ENCODE results near the gene PTPRN2.

Gene PTPRN2

DNA sequence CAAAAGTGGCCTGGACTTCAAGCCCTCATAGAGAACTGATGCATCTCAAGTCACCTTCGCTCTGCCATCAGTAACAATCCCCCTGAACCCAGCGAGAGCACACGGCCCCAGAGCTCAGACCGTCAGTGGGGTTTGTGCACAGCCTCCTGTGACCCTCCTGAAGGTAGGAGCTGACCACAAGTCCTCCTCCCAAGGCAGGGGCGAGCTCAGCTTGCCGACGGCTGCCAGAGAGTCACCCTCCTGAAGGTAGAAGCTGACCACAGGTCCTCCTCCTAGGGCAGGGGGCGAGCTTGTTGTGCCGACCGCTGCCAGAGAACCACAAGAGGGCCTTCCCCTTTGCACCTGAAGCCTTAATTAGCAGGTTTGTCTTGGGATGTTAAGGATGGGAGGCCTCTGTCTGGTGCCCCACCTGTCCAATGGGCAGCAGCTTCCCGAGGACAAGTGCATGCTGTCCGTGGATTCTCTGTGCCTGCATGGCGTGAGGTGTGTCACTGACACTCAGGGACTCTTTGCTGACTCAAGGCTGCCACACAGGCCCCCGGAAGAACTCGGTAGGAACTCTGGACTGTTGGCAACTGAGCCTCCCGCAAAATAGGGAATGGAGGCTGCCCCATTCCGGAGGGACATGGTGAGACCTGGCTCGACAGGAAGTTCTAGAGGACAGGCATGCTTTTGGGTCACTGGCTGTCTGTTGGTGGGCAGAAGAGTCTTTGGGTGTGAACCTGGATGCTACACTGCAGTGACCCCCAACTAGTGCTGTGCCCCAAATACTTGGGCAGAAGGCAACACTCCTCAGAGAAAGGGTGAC lies 763.4 kb downstream of the PTPRN2 start:
- H3K9ac ChIP-seq (ENCODE audit: low read length): no peak overlapping the region
- H3K4me3 ChIP-seq (ENCODE audit: low read length): no peak overlapping the region
- no peaks in the 10 kb centered on the region for H3K4me1 ChIP-seq (ENCODE audit: control insufficient read depth, insufficient read depth, low read length)
- H3K9me3 ChIP-seq (ENCODE audit: control insufficient read depth, low read length): no peaks in the 10 kb centered on the region
- H3K27me3 ChIP-seq (ENCODE audit: control insufficient read depth, insufficient read depth, low read length): no peaks in the 10 kb centered on the region
- no peaks in the 10 kb centered on the region for H3K36me3 ChIP-seq (ENCODE audit: control insufficient read depth, insufficient read depth, low read length)

DNA sequence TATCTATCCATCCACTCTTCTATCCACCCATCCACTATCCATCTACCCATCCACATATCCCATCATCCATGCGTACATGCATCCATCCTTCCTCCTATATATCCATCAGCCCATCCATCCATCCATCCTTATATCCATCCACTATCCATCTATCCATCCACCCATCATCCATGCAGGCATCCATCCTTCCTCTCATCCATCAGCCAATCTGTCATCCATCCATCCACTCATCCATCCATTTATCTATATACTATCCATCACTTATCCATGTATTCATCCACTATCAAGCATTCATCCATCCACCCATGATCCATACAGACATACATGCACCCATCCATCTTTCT lies 765.0 kb downstream of the PTPRN2 start:
- no peaks in the 10 kb centered on the region for H3K4me1 ChIP-seq (ENCODE audit: control insufficient read depth, insufficient read depth, low read length)
- no peaks in the 10 kb centered on the region for H3K36me3 ChIP-seq (ENCODE audit: control insufficient read depth, insufficient read depth, low read length)
- H3K4me3 ChIP-seq (ENCODE audit: low read length): no peak overlapping the region
- no peaks in the 10 kb centered on the region for H3K27me3 ChIP-seq (ENCODE audit: control insufficient read depth, insufficient read depth, low read length)
- no peaks in the 10 kb centered on the region for H3K9me3 ChIP-seq (ENCODE audit: control insufficient read depth, low read length)
- H3K9ac ChIP-seq (ENCODE audit: low read length): no peak overlapping the region

DNA sequence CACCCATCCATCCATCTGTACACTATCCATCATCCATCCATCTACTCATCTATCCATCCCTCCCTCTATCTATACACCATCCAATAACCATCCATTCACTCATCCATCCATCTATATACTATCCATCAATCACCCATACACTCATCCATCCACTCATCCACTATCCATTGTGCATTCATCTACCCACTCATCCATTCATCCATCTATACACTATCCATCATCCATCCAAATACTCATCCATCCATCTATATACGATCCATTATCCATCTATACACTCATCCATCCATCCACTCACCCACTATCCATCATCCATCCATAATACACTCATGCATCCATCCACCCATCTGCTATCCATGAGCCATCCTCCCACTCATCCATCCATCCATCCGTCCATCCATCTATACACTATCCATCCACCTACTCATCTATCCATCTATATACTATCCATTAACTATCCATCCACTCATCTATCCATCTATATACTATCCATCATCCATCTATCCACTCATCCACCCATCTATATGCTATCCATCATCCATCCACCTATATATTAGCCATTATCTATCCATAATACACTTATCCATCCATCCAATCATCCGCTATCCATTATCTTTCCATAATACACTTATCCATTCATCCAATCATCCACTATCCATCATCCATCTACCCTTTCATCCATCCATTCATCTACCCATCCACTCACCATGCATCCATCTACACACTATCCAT lies 765.5 kb downstream of the PTPRN2 start:
- no peaks in the 10 kb centered on the region for H3K4me1 ChIP-seq (ENCODE audit: control insufficient read depth, insufficient read depth, low read length)
- H3K27me3 ChIP-seq (ENCODE audit: control insufficient read depth, insufficient read depth, low read length): no peaks in the 10 kb centered on the region
- H3K9ac ChIP-seq (ENCODE audit: low read length): no peak overlapping the region
- H3K4me3 ChIP-seq (ENCODE audit: low read length): no peak overlapping the region
- H3K36me3 ChIP-seq (ENCODE audit: control insufficient read depth, insufficient read depth, low read length): no peaks in the 10 kb centered on the region
- no peaks in the 10 kb centered on the region for H3K9me3 ChIP-seq (ENCODE audit: control insufficient read depth, low read length)

DNA sequence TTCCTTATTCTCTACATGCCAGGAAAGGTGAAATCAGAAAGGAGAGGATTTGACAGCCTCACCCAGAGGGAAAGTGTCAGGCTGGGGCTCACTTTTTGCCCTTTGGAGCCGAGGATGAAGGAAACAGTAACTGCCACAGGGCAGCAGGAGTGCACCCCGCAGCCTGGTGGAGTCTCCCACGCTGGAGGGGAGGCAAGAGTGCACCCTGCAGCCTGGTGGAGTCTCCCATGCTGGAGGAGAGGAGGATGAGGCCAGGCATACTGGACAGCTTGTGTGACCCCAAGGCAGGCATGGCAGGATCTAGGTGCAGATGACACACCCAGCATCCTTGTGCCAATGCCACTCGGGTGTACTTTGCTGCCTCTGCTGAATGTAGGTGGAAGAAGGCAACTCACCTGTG lies 766.8 kb downstream of the PTPRN2 start:
- Histone ChIP-seq H3K9me3 (ENCODE audit: control insufficient read depth, low read length) (no peaks in the 10 kb centered on the region), H3K27me3 (ENCODE audit: control insufficient read depth, insufficient read depth, low read length) (no peaks in the 10 kb centered on the region), H3K4me3 (ENCODE audit: low read length) (no peak overlapping the region), H3K36me3 (ENCODE audit: control insufficient read depth, insufficient read depth, low read length) (no peaks in the 10 kb centered on the region), H3K9ac (ENCODE audit: low read length) (no peak overlapping the region), H3K4me1 (ENCODE audit: control insufficient read depth, insufficient read depth, low read length) (no peaks in the 10 kb centered on the region)

DNA sequence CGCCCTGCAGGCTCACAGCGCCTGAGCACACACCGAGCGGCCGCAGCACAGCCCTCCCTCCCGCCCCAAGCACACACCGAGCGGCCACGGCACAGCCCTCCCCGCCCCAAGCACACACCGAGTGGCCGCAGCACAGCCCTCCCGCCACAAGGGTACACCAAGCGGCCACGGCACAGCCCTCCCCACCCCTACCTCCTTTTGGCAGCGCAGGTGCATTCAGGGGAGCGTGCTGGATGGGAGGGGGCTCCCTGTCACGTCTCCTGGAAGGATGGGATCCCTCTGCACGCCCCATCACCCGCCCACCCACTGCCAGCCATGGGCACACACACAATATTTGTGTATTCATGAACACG lies 768.2 kb downstream of the PTPRN2 start:
- H3K36me3 ChIP-seq (ENCODE audit: control insufficient read depth, insufficient read depth, low read length): no peaks in the 10 kb centered on the region
- H3K9ac ChIP-seq (ENCODE audit: low read length): no peak overlapping the region
- no peak overlapping the region for H3K4me3 ChIP-seq (ENCODE audit: low read length)
- no peaks in the 10 kb centered on the region for H3K9me3 ChIP-seq (ENCODE audit: control insufficient read depth, low read length)
- H3K27me3 ChIP-seq (ENCODE audit: control insufficient read depth, insufficient read depth, low read length): no peaks in the 10 kb centered on the region
- no peaks in the 10 kb centered on the region for H3K4me1 ChIP-seq (ENCODE audit: control insufficient read depth, insufficient read depth, low read length)

DNA sequence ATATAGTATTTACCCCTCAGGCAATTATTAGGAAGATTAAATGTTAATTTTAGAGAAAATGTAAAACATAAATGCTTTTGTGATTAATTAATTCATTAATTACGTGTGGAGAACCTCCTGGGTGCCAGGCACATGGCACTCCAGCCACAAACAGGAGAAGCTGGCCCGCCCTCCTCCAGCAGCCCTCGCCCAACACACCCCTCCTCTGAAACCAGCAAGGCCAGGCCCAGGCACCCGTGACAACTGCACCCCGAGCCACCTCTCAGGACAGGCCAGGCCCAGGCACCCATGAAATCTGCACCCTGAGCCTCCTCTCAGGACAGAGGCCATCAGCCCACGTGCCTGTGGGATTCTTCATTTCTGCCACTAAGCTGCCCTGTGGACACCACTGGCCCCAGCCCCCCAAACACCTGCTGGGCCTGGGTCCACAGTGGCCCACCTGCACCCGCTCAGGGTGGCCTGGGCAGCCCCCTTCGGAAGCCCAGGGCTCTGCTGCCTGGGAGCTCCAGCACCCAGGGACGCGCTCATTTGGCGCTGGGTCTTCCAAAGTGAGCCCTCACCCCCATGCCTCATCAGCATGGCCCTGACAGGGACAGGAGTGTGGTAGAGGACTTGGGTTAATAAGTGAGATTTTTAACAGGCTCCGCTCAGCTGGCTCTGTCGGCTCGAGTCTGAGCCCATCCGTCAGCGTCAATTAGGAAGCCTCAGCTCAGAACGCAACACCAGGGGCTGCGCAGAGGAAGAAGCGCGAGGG lies 768.7 kb downstream of the PTPRN2 start:
- Histone ChIP-seq H3K36me3 (ENCODE audit: control insufficient read depth, insufficient read depth, low read length) (no peaks in the 10 kb centered on the region), H3K4me1 (ENCODE audit: control insufficient read depth, insufficient read depth, low read length) (no peaks in the 10 kb centered on the region), H3K9me3 (ENCODE audit: control insufficient read depth, low read length) (no peaks in the 10 kb centered on the region), H3K4me3 (ENCODE audit: low read length) (no peak overlapping the region), H3K27me3 (ENCODE audit: control insufficient read depth, insufficient read depth, low read length) (no peaks in the 10 kb centered on the region), H3K9ac (ENCODE audit: low read length) (no peak overlapping the region)

DNA sequence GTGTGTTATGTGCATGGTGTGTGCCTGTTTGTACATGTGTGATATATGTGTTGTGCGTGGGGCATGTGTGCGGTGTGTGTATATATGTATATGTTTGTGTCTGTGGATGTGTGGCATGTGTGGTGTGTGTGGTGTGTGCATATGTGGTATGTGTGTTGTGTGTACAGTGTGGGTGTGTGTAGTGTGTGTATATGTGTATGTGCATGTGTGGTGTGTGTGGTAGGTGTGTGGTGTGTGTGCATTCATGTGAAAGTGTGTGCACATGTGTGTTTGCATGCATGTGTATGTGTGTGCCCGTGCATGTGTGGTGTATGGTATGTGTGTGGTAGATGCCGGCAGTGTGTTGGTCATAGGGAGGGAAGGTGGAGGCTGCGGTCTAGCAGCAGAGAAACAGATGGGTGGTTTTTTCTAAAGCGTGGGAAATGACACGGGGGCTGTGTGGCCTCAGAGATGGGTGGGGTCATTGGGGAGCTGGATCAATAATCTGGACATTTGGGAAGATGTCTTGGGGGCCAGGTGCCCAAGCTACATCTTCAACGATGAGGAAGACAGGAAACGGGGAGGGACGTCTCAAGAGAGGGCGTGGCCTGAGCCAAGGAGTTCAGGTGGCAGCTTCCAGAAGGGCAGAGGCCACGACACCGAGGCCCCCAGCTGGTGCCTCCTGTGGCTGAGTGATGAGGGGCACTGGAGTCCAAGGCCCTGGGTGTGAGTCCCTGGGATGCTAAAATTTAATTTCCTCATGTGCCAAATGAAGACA lies 769.5 kb downstream of the PTPRN2 start:
- Histone ChIP-seq H3K36me3 (ENCODE audit: control insufficient read depth, insufficient read depth, low read length) (no peaks in the 10 kb centered on the region), H3K4me1 (ENCODE audit: control insufficient read depth, insufficient read depth, low read length) (no peaks in the 10 kb centered on the region), H3K9ac (ENCODE audit: low read length) (no peak overlapping the region), H3K4me3 (ENCODE audit: low read length) (no peak overlapping the region), H3K9me3 (ENCODE audit: control insufficient read depth, low read length) (no peaks in the 10 kb centered on the region), H3K27me3 (ENCODE audit: control insufficient read depth, insufficient read depth, low read length) (no peaks in the 10 kb centered on the region)

DNA sequence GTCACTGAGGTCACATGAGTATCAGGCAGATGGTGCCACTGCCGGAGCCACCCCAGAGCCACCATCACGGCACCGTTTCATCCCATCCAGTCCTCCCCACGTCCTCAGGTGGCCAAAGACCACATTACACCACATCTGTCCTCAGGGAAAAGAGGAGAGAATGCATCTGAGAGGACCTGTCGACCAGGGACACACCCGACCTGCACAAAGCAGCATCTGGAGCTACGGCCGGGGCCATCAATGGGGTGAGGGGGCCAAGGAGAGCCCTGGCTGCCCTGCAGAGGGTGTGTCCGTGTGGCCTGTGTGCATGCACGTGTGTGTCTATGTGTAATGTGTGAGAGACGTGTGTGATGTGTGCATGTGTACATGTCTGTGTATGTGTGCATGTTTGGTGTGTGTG lies 770.2 kb downstream of the PTPRN2 start:
- Histone ChIP-seq H3K9me3 (ENCODE audit: control insufficient read depth, low read length) (no peaks in the 10 kb centered on the region), H3K36me3 (ENCODE audit: control insufficient read depth, insufficient read depth, low read length) (no peaks in the 10 kb centered on the region)

DNA sequence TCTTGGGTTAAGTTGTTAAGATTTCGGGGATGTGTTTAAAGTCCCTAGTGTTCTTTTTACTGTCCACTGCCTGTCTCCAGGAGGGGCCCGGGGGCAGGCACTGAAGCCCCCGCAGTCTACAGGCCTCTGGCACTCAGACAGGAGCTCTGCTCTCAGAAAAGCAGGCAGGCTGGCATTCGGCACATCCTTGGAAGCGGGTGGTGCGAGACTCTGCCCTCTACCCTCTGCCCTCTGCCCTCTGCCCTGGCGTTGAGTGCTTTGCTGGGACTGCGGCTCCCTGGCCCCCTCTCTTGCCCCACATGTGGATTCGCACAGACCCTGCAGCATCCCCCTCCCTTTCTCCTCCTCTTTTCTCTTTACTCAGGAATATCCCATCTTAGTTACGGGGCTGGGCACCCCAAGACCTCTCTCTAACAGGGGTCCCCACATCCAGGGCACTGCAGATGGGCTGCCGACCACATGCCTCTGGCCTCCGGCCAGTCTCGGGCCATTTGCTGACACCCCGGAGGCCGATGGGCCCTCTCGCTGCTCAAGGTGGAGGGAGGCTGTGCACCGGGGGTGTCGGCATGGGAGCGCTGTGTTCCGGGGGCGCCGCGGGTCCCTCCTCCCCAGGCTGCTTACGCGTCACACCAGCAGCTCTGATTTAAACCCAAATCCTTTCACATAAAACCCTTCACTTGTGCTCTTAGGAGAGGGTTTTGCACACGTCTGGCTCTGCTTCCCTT lies 770.9 kb downstream of the PTPRN2 start:
- no peak overlapping the region for H3K4me3 ChIP-seq (ENCODE audit: low read length)
- no peaks in the 10 kb centered on the region for H3K9me3 ChIP-seq (ENCODE audit: control insufficient read depth, low read length)
- no peak overlapping the region for H3K9ac ChIP-seq (ENCODE audit: low read length)
- no peaks in the 10 kb centered on the region for H3K36me3 ChIP-seq (ENCODE audit: control insufficient read depth, insufficient read depth, low read length)
- no peaks in the 10 kb centered on the region for H3K27me3 ChIP-seq (ENCODE audit: control insufficient read depth, insufficient read depth, low read length)
- H3K4me1 ChIP-seq (ENCODE audit: control insufficient read depth, insufficient read depth, low read length): no peaks in the 10 kb centered on the region

More for the DNA sequence above, 770.2 kb downstream of the PTPRN2 start:
- Histone ChIP-seq H3K27me3 (ENCODE audit: control insufficient read depth, insufficient read depth, low read length) (no peaks in the 10 kb centered on the region), H3K4me1 (ENCODE audit: control insufficient read depth, insufficient read depth, low read length) (no peaks in the 10 kb centered on the region), H3K9ac (ENCODE audit: low read length) (no peak overlapping the region), H3K4me3 (ENCODE audit: low read length) (no peak overlapping the region)

DNA sequence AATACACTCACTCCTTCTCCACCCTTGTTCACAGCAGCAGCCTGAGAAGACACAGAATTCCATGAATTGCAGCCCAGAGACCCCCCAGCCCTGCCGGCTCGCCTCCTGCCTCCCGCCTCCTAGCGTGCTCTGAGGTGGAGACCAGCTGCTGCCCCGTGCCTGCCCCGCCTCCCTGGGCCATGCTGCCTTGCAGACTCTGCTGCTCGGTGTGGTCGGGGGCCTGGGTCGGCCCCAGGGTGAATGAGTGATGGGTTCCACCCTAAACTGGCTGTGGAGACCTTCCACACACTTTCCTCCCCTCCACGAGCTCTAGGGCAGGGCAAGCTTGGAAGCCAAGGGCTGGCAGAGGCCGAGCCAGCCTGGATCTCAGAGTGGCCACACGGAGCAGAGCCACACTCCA lies 771.5 kb downstream of the PTPRN2 start:
- no peaks in the 10 kb centered on the region for H3K27me3 ChIP-seq (ENCODE audit: control insufficient read depth, insufficient read depth, low read length)
- no peak overlapping the region for H3K9ac ChIP-seq (ENCODE audit: low read length)
- H3K4me3 ChIP-seq (ENCODE audit: low read length): no peak overlapping the region
- no peaks in the 10 kb centered on the region for H3K9me3 ChIP-seq (ENCODE audit: control insufficient read depth, low read length)
- no peaks in the 10 kb centered on the region for H3K36me3 ChIP-seq (ENCODE audit: control insufficient read depth, insufficient read depth, low read length)
- no peaks in the 10 kb centered on the region for H3K4me1 ChIP-seq (ENCODE audit: control insufficient read depth, insufficient read depth, low read length)

DNA sequence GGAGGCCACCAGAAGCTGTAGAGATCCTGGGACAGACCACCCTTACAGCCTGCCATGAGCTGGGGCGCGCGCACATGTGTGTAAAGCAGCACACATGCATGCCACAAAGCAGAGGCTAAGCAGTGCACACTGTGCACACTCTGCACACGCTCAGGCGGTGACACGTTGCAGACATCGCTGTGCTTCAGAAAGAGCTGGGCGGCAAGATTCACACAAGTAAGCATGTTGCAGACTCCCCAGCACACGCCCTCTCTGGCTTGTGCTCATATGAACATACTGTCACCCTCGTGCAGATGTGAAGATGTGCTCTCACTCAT lies 772.0 kb downstream of the PTPRN2 start:
- Histone ChIP-seq H3K9me3 (ENCODE audit: control insufficient read depth, low read length) (no peaks in the 10 kb centered on the region), H3K4me1 (ENCODE audit: control insufficient read depth, insufficient read depth, low read length) (no peaks in the 10 kb centered on the region), H3K36me3 (ENCODE audit: control insufficient read depth, insufficient read depth, low read length) (no peaks in the 10 kb centered on the region), H3K27me3 (ENCODE audit: control insufficient read depth, insufficient read depth, low read length) (no peaks in the 10 kb centered on the region), H3K9ac (ENCODE audit: low read length) (no peak overlapping the region), H3K4me3 (ENCODE audit: low read length) (no peak overlapping the region)

Data from mucosa of stomach (tissue), 1 donor.